Nucleus accumbens (tissue), 56 donors: Measurements from ENCODE around the gene CEP68.
"Not testable (repeated sequence)": the region's sequence is repeated elsewhere in the genome, so short reads cannot be mapped to it uniquely, and the experiment has no call there.

Source experiments
- DNase-seq, 56 donors: peaks; one replicate each; lab custom pipeline; 2025; lab: John Stamatoyannopoulos, UW

Gene CEP68

GRCh38 chr2:65030476-65031332 lies 25.5 kb upstream of the CEP68 start:
- no peak for DNase-seq

- no peak for DNase-seq
These were observed 24.7 kb upstream of the CEP68 start for GRCh38 chr2:65031341-65032018.

- DNase-seq, result no peak
These were observed 23.9 kb upstream of the CEP68 start for GRCh38 chr2:65032019-65032975.

DNA sequence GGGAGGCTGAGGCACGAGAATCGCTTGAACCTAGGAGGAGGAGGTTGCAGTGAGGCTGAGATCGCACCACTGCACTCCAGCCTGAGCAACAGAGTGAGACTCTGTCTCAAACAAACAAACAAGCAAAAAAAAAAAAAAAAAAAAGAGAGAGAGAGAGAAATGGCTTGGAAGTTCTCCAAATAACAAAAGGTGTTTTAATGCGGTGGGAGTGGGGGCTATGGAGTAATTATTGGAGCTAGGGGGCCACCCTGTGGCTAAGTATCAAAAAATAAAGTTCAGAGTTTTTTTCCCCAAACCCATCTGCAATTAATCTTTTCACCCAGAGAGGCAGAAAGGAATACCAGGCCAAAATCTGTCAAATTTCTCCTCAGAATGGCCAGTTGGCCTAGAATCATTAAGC lies 23.0 kb upstream of the CEP68 start:
- no peak for DNase-seq

DNA sequence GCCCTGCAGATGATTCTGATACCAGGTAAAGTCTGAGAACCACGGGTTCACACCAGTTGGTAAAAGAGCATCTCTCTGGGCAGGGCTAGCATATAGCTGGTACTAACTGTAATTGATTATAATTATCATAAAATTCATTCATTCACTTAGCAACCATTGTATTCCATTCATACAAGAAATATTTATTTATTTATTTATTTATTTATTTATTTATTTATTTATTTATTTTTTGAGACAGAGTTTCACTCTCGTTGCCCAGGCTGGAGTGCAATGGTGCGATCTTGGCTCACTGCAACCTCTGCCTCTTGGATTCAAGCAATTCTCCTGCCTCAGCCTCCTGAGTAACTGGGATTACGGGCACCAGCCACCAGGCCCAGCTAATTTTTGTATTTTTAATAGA lies 22.5 kb upstream of the CEP68 start:
- DNase-seq, result not testable (repeated sequence)

- no peak for DNase-seq
These were observed 20.8 kb upstream of the CEP68 start for GRCh38 chr2:65035351-65035943.

- DNase-seq, result no peak
These were observed 19.0 kb upstream of the CEP68 start for GRCh38 chr2:65037178-65037577.

- no peak for DNase-seq
These were observed 16.6 kb upstream of the CEP68 start for GRCh38 chr2:65039640-65040039.

GRCh38 chr2:65040400-65041261 lies 15.6 kb upstream of the CEP68 start:
- peak in 53 of 56 donors; percentile 12 to 92 (median 67) for DNase-seq

- DNase-seq, result no peak
These were observed 13.2 kb upstream of the CEP68 start for GRCh38 chr2:65043001-65043400.

- DNase-seq, result no peak
These were observed 12.0 kb upstream of the CEP68 start for GRCh38 chr2:65044097-65044735.

- DNase-seq, result no peak
These were observed 10.6 kb upstream of the CEP68 start for GRCh38 chr2:65045651-65046050.

DNA sequence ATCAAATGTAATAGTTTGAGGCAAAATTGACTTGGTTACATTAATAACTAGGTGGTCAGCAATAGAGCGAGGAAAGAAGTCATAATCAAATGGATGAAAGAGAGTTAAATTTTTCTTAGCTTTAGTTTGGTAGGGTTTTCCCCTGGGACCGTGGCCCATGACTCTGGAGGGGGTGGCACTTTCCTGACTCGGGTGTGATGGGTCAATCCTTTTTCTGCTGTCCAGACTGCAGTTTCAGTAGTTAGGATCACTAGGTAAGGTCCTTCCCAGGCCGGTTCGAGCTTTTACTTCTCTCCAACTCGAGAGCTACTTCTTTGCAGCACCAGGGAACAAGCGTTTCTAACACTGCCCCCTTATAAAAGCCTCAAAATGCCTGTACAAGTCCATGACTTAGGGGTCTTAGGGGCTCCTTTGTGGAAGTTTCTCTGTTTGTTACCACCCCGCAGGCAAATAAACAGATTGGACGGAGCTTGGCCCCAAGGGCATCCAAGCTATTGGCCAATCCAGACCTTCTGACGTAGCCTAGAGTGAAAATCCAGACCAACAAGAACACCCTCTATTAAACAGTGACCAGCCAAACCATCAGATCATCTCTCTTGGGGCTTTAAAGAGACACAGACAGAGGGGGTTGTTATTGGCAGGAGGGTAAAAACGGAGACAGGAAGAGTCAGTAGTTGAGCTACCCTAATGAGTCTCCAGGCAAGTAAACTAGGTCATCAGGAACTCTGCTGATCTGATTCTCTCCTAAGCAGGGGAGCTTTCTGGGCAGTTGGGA lies 9.4 kb upstream of the CEP68 start:
- DNase-seq, result no peak

- no peak for DNase-seq
These were observed 7.1 kb upstream of the CEP68 start for GRCh38 chr2:65049010-65049639.

GRCh38 chr2:65050931-65051330 lies 5.3 kb upstream of the CEP68 start:
- no peak for DNase-seq

GRCh38 chr2:65053199-65053598 lies 3.0 kb upstream of the CEP68 start:
- peak in 3 of 56 donors; percentile 7 to 31 (median 13) for DNase-seq

- DNase-seq, result no peak
These were observed 1.3 kb upstream of the CEP68 start for GRCh38 chr2:65054749-65055421.
